GM12878 (cell line): ENCODE measurements around the gene CS. TPM values are rescaled to one million over a fixed set of nuclear protein-coding genes. Genes with fewer than 3 reads are reported as not detected.

Experiments
- CHD1 ChIP-seq: IDR thresholded peaks from 2 replicates; pipeline ENCODE4 v1.6.1; 2012; ENCODE audit warnings: low read depth, low read length, improper control_type of control experiment
- KDM1A ChIP-seq: fragments of 200-600 bp; sonication (generic); IDR thresholded peaks from 2 replicates; pipeline ENCODE4 v1.6.1; 2016; ENCODE audit warnings: borderline replicate concordance
- MEF2A ChIP-seq: IDR thresholded peaks from 2 replicates; pipeline ENCODE4 v1.6.1; 2011; ENCODE audit warnings: low read depth, mild to moderate bottlenecking, low read length, moderate library complexity; ENCODE audit not compliant: insufficient read depth
- POLR2AphosphoS5 ChIP-seq: IDR thresholded peaks from 2 replicates; pipeline ENCODE4 v1.6.1; 2011; ENCODE audit warnings: mild to moderate bottlenecking, low read length, inconsistent platforms
- RB1 ChIP-seq: fragments of 450-650 bp; formaldehyde crosslinking; IDR thresholded peaks from 2 replicates; pipeline ENCODE4 v1.6.1; 2017; ENCODE audit warnings: mild to moderate bottlenecking, borderline replicate concordance
- ZNF384 ChIP-seq: IDR thresholded peaks from 2 replicates; pipeline ENCODE4 v1.6.1; 2012; ENCODE audit warnings: low read depth, mild to moderate bottlenecking, low read length, improper control_type of control experiment, borderline replicate concordance
- polyA plus RNA-seq, 11 experiments: library from polyadenylated mRNA; depleted of rRNA in 4 of 11; unstranded in 6 of 11; stranded (reverse) in 5 of 11; fragments of >200 nt; fragmentation: Nextera tagmentation in 4 of 11; fragmentation: Illumina TruSeq in 1 of 11; extraction: Ambion mirVana in 4 of 11; extraction: Trizol in 1 of 11; gene quantifications; 1 replicate in 1 of 11; 2 replicates in 10 of 11; pipeline versions ENCODE4 v1.2.1 to v1.2.3, GENCODE V29; 2011 to 2016; ENCODE audit warnings: inconsistent platforms in 2 of 11, missing spikeins in 2 of 11, low read depth in 1 of 11
- total RNA-seq, 4 experiments: library from RNA; depleted of rRNA in 3 of 4; stranded (reverse); fragments of >200 nt in 3 of 4; fragmentation: Illumina TruSeq in 1 of 4; extraction: Trizol in 1 of 4; gene quantifications; 2 replicates each; pipeline versions ENCODE4 v1.2.1 to v1.2.3, GENCODE V29; 2013 to 2021
- TF ChIP-seq, protein P1 (sequence below): fragments of 450-650 bp; IDR thresholded peaks from 2 replicates; pipeline ENCODE4 v1.6.1; 2017; ENCODE audit warnings: mild to moderate bottlenecking
- TF ChIP-seq, protein P2 (sequence below): fragments of 450-650 bp; IDR thresholded peaks from 2 replicates; pipeline ENCODE4 v1.6.1; 2017; ENCODE audit warnings: mild to moderate bottlenecking, moderate library complexity

Gene CS
- total and polyA plus RNA-seq, 10 of the 15 experiments (the other 5 are each of a cell fraction or from before 2014, with no cell fraction given) = 64.9 to 276 (median 139) TPM

DNA sequence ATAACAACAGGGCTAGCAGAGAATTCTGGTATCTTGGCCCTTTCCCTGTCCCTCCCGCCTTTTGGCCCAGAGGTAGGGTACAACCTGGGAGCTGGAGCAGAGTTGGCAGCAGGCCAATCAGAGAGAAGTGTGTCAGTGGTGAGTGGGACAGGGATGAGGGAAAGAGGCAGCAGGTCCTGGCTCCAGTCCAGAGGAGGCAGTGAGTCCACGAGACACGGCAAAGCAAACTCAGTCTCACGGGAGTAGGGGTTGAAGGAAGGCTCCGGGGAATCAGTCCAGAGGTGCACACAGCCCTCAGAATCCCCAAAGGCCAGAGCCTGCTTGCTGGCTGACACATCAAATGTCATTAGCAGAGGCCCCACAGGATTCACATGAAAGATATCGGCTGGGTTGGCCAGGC is 26.4 kb upstream of the CS start (continued):
- TF ChIP-seq RB1 = no peak
- TF ChIP-seq KDM1A = no peak
- TF ChIP-seq POLR2AphosphoS5 = no peak
- TF ChIP-seq ZNF384 = no peak
- no peak for TF ChIP-seq MEF2A
- no peak for TF ChIP-seq CHD1
- TF ChIP-seq, protein P1, sequence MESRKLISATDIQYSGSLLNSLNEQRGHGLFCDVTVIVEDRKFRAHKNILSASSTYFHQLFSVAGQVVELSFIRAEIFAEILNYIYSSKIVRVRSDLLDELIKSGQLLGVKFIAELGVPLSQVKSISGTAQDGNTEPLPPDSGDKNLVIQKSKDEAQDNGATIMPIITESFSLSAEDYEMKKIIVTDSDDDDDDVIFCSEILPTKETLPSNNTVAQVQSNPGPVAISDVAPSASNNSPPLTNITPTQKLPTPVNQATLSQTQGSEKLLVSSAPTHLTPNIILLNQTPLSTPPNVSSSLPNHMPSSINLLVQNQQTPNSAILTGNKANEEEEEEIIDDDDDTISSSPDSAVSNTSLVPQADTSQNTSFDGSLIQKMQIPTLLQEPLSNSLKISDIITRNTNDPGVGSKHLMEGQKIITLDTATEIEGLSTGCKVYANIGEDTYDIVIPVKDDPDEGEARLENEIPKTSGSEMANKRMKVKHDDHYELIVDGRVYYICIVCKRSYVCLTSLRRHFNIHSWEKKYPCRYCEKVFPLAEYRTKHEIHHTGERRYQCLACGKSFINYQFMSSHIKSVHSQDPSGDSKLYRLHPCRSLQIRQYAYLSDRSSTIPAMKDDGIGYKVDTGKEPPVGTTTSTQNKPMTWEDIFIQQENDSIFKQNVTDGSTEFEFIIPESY = no peak
- TF ChIP-seq, protein P2, sequence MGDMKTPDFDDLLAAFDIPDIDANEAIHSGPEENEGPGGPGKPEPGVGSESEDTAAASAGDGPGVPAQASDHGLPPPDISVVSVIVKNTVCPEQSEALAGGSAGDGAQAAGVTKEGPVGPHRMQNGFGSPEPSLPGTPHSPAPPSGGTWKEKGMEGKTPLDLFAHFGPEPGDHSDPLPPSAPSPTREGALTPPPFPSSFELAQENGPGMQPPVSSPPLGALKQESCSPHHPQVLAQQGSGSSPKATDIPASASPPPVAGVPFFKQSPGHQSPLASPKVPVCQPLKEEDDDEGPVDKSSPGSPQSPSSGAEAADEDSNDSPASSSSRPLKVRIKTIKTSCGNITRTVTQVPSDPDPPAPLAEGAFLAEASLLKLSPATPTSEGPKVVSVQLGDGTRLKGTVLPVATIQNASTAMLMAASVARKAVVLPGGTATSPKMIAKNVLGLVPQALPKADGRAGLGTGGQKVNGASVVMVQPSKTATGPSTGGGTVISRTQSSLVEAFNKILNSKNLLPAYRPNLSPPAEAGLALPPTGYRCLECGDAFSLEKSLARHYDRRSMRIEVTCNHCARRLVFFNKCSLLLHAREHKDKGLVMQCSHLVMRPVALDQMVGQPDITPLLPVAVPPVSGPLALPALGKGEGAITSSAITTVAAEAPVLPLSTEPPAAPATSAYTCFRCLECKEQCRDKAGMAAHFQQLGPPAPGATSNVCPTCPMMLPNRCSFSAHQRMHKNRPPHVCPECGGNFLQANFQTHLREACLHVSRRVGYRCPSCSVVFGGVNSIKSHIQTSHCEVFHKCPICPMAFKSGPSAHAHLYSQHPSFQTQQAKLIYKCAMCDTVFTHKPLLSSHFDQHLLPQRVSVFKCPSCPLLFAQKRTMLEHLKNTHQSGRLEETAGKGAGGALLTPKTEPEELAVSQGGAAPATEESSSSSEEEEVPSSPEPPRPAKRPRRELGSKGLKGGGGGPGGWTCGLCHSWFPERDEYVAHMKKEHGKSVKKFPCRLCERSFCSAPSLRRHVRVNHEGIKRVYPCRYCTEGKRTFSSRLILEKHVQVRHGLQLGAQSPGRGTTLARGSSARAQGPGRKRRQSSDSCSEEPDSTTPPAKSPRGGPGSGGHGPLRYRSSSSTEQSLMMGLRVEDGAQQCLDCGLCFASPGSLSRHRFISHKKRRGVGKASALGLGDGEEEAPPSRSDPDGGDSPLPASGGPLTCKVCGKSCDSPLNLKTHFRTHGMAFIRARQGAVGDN = no peak
